Prostate gland (tissue), 2 donors: ENCODE data around the gene CSPG4. TPM values are rescaled to one million over a fixed set of nuclear protein-coding genes. Genes with fewer than 3 reads are reported as not detected.
"Not testable (repeated sequence)": the region's sequence is repeated elsewhere in the genome, so short reads cannot be mapped to it uniquely, and the experiment has no call there.

Experiments used
- DNase-seq: peaks from one replicate; pipeline ENCODE4 v3.0.0-alpha.2; 2019; ENCODE audit warnings: low spot score
- H3K27ac ChIP-seq, 2 donors: fragments of 200-600 bp; sonication (generic); 2 replicates each; pipeline ENCODE4 v1.5.1; 2017 to 2019
- H3K27me3 ChIP-seq: fragments of 200-600 bp; sonication (generic); replicated peaks from 2 replicates; pipeline ENCODE4 v1.5.1; 2019; ENCODE audit not compliant: insufficient read depth
- H3K36me3 ChIP-seq, 2 donors: fragments of 200-600 bp; sonication (generic); 1 replicate in 1 of 2; 2 replicates in 1 of 2; pipeline versions ENCODE4 v1.5.1 to v1.8.1; 2017 to 2019
- H3K4me1 ChIP-seq: fragments of 200-600 bp; sonication (generic); replicated peaks from 2 replicates; pipeline ENCODE4 v1.5.1; 2019
- H3K4me3 ChIP-seq, 2 donors: fragments of 200-600 bp; sonication (generic); 2 replicates each; pipeline ENCODE4 v1.5.1; 2017 to 2019
- H3K9me3 ChIP-seq: fragments of 200-600 bp; sonication (generic); 2 replicates; pipeline ENCODE4 v1.5.1; 2017
- POLR2A ChIP-seq: fragments of 450-650 bp; IDR thresholded peaks from one replicate; pipeline ENCODE4 v1.6.1; 2016; ENCODE audit warnings: antibody characterized with exemption, mild to moderate bottlenecking
- POLR2AphosphoS5 ChIP-seq: sonication (generic); formaldehyde crosslinking; IDR thresholded peaks from one replicate; pipeline ENCODE4 v1.6.1; 2017; ENCODE audit warnings: antibody characterized with exemption
- WGBS: methylation state at CpG from one replicate; pipeline ENCODE4 v1.1.5; 2018; 5-methylcytosine and 5-hydroxymethylcytosine counted together
- intact Hi-C: fragments of 100-400 bp; cut with DNase I; formaldehyde crosslinking; loops from one replicate; pipeline ENCODE4 v1.14.2; 2022
- total RNA-seq, 2 donors: library from RNA; depleted of rRNA; stranded (reverse); fragments of >200 nt; gene quantifications; one replicate each; pipeline ENCODE4 v1.1.0, GENCODE V29; 2016
- TF ChIP-seq, protein P1 (sequence below), 4 experiments: fragments of 200-600 bp in 2 of 4; fragments of 450-650 bp in 2 of 4; sonication (generic) in 2 of 4; IDR thresholded peaks; 1 replicate in 3 of 4; 2 replicates in 1 of 4; pipeline ENCODE4 v1.5.1; 2016 to 2019; ENCODE audit warnings: antibody characterized with exemption in 4 of 4, mild to moderate bottlenecking in 2 of 4, moderate library complexity in 2 of 4

Gene CSPG4
- total RNA-seq, 2 donors from 2014 or later: 14.3 to 29.4 TPM

DNA sequence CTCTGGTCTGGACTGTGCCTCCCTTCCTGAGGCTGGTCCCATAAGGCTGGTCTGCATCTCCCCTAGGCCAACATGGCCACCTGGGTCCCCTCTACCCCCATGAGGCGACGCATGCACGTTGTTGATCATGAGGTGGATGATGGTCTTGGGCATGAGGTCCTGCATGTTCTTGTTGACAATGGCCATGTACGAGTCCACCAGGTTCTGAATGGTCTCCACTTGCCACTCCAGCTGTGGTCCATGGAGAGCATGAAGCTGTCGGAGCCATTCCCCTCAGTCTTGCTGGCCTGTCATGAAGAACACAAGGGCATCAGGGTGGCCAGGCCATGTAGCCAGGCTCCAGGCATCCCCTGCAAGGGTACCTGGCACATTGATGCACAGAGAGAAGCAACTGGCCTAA is 27.1 kb upstream of the CSPG4 start:
- intact Hi-C loops: loop anchor here (5.0 kb wide), 1 partner anchor 97 kb away; the partner anchor contains the start of gene IMP3
- 98% methylated on average over 5 of the region's 5 CpGs for WGBS
- no peak for TF ChIP-seq POLR2A
- TF ChIP-seq POLR2AphosphoS5: no peak
- TF ChIP-seq, protein P1, sequence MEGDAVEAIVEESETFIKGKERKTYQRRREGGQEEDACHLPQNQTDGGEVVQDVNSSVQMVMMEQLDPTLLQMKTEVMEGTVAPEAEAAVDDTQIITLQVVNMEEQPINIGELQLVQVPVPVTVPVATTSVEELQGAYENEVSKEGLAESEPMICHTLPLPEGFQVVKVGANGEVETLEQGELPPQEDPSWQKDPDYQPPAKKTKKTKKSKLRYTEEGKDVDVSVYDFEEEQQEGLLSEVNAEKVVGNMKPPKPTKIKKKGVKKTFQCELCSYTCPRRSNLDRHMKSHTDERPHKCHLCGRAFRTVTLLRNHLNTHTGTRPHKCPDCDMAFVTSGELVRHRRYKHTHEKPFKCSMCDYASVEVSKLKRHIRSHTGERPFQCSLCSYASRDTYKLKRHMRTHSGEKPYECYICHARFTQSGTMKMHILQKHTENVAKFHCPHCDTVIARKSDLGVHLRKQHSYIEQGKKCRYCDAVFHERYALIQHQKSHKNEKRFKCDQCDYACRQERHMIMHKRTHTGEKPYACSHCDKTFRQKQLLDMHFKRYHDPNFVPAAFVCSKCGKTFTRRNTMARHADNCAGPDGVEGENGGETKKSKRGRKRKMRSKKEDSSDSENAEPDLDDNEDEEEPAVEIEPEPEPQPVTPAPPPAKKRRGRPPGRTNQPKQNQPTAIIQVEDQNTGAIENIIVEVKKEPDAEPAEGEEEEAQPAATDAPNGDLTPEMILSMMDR (IDR thresholded peaks at IDR 0.05): no peak

DNA sequence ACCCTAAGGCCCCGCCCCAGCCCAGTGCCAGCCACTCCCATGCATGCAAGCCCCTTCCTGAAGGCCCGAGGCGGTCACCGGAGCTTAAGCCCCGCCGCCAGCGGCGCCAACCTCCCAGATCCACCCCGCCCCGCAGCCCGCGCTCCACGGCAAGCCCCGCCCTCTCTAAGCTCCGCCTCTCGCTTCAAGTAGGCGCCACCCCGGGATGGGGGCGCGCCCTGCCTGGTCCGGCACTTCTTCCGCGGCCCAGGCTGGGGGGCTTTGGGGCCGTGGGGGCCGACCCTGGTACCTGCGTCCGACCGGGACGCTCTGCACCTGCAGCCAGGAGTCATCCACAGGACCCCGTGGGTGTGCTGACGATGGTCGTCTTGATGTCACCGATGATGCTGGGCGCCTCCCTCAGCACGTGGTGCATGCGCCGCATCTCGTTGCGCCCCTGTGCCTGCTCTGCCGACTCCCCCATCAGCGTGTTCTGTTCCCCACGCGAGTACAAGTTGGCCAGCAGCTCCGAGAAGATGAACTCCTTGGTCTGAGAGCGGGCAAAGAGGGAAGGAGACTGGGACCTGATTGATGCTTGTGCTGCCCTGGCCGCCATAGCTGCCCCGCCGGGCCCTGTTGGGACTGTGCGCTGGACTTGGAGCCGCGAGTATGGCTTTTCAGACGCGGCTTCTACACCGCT is 26.1 kb upstream of the CSPG4 start:
- intact Hi-C loops: loop anchor here (5.0 kb wide), 1 partner anchor 96 kb away; the partner anchor contains the start of gene IMP3
- Histone ChIP-seq H3K9me3 (no peaks in the 10 kb centered on the region), H3K27ac (peak overlapping the region; percentile 69 to 72), H3K4me3 (peak overlapping the region; percentile 73), H3K27me3 (no peaks in the 10 kb centered on the region), H3K4me1 (no peaks in the 10 kb centered on the region), H3K36me3 (no peaks in the 10 kb centered on the region)
- WGBS: 11% methylated on average over 36 of the region's 54 CpGs
- TF ChIP-seq POLR2A (no peak), POLR2AphosphoS5 (peak; percentile 59)
- TF ChIP-seq, protein P1 (IDR thresholded peaks at IDR 0.05): no peak
- peak; percentile 94 for DNase-seq

More for the DNA sequence above, 27.1 kb upstream of the CSPG4 start:
- Histone ChIP-seq H3K4me1 (no peaks in the 10 kb centered on the region), H3K9me3 (no peaks in the 10 kb centered on the region), H3K36me3 (no peaks in the 10 kb centered on the region), H3K27ac (no peak overlapping the region), H3K27me3 (no peaks in the 10 kb centered on the region), H3K4me3 (no peak overlapping the region)
- DNase-seq: no peak

DNA sequence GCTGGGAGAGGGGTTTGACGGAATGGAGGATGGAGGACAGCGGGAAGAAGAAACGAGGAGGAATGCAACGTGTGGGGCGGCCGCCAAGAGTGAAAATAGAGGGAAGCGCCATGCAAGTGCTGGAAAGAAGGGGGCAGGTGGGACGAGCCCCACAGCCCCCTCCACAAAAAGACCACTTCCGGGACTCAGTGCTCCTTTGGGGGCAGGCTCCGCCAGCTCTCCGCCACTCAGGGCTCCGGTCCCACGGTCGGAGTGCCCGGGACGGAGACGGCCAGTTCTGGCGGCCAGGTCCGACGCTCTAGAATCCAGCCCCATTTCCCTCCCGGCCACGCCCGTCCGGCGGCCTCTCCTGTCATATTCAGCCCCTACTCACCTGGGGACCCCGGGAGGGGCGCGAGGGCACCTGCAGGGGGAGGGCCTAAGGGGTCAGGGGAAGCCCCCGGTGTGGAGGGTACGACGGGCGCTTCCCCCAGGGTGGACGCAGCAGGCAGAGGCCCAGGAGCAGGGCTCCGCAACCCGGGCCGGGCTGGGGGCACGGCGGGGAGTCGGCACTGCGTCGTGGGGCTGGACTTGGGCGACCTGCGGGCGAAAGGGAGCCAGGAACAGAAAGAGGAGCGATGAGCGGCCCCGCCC is 25.5 kb upstream of the CSPG4 start:
- Histone ChIP-seq H3K9me3 (no peaks in the 10 kb centered on the region), H3K36me3 (no peaks in the 10 kb centered on the region), H3K4me1 (no peaks in the 10 kb centered on the region), H3K4me3 (peak overlapping the region; percentile 73), H3K27me3 (no peaks in the 10 kb centered on the region), H3K27ac (peak overlapping the region; percentile 69 to 72)
- DNase-seq: no peak
- TF ChIP-seq, protein P1 (IDR thresholded peaks at IDR 0.05): no peak
- TF ChIP-seq POLR2A (peak; percentile 70), POLR2AphosphoS5 (no peak)
- intact Hi-C loops: loop anchor here (5.0 kb wide), 1 partner anchor 96 kb away; the partner anchor contains the start of gene IMP3
- 1% methylated on average over 40 of the region's 47 CpGs for WGBS

DNA sequence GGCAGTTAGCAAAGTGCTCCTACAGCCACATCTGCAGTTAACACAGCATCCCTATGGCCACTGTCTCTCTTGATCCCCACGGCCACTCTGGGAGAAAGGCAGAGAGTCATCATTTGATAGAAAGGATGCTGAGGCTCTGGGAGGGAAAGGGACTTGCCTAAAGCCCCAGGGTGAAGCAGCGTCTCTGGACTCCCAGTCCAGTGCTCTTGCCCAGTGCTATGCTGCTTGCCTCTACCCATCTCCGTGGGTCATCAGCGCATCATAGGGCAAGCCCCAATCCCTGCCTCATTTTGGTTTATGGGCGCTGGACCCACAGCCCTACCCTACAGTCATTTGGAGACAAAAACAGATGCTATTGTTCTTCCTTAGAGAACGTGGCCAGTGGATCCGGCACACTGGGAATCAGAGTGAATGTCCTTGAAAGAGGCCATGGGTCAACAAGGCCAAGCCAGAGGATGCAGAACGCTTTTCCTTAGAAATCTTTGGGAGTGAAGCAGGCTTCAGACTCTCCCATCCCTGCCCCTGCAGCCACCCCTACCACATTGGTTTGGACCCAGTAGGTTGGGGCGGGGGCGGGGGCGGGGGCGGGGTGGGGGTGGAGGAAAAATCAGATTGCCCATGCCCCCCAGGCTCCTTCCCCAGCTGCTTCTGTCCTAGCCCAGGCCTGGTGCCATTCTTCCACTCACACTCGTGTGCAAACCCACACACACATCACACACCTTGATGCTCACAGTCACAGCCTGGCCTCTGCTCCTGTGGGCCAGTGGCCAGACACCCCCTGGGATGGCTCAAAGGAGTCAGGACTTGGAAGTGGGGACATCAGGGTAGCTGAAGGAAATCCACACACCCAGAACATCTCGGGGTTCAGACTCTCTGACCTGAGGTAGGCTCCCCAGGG is 24.7 kb upstream of the CSPG4 start:
- intact Hi-C loops: loop anchor here (5.0 kb wide), 1 partner anchor 95 kb away; the partner anchor contains the start of gene IMP3
- peak overlapping the region in 1 of 2 donors; percentile 69 for H3K27ac ChIP-seq
- not testable (repeated sequence) for H3K36me3 ChIP-seq, H3K9me3 ChIP-seq, H3K27me3 ChIP-seq, DNase-seq, H3K4me1 ChIP-seq
- 72% methylated on average over 14 of the region's 14 CpGs for WGBS
- peak overlapping the region; percentile 73 for H3K4me3 ChIP-seq

DNA sequence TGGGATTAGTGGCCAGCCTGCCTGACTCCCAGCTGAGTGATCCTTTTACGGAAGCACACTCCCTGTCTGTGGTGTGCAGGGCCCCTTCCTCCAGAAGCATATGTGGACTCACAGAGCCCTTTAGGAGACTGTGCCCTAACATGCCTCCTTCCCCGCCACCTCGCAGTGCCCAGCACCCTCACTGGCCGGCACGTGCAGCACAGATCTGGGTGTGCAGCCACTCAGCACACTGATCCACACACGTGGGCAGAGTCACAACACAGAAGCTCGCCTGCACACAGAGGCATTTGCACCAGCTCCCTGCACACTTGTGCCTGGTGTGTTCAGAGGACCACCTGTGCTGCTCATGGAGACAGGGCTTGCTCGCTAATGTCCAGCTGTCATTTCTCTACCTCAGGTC is 23.6 kb upstream of the CSPG4 start:
- Histone ChIP-seq H3K4me1 (no peaks in the 10 kb centered on the region), H3K36me3 (no peaks in the 10 kb centered on the region), H3K4me3 (no peak overlapping the region), H3K9me3 (no peaks in the 10 kb centered on the region), H3K27me3 (no peaks in the 10 kb centered on the region), H3K27ac (no peak overlapping the region)
- TF ChIP-seq POLR2A (no peak), POLR2AphosphoS5 (no peak)
- TF ChIP-seq, protein P1 (IDR thresholded peaks at IDR 0.05): no peak
- WGBS: 77% methylated on average over 8 of the region's 8 CpGs
- no peak for DNase-seq
- intact Hi-C loops: loop anchor here (5.0 kb wide), 1 partner anchor 94 kb away; the partner anchor contains the start of gene IMP3
